ENCODE results near the gene SUSD1. TPM values are rescaled to one million over a fixed set of nuclear protein-coding genes. Genes with fewer than 3 reads are reported as not detected.

Gene SUSD1
- total RNA-seq, 2 donors from 2014 or later: 7.8 to 7.9 TPM

- DNase-seq (no peak), ATAC-seq (no peak)
- Histone ChIP-seq H3K36me3 (replicated peaks in 1 of 2; ENCODE audit: insufficient read depth in 1 of 2, low read depth in 2 of 2) (peaks cover 0 to 2% of the 10 kb centered on the region in 2 donors), H3K27me3 (no peaks in the 10 kb centered on the region), H3K4me3 (no peak overlapping the region), H3K27ac (peak overlapping the region in 2 of 4 donors; percentile 9 to 24), H3K4me1 (peaks cover 45% of the 10 kb centered on the region), H3K9me3 (no peaks in the 10 kb centered on the region)
- intact Hi-C loops (cut with DNase I): no loop called here
- TF ChIP-seq CTCF (IDR thresholded peaks at IDR 0.05): no peak
These were observed 111.9 kb downstream of the SUSD1 start for GRCh38 chr9:112063151-112063550.

GRCh38 chr9:112061152-112061740 is 113.9 kb downstream of the SUSD1 start:
- H3K4me1 ChIP-seq: peaks cover 27% of the 10 kb centered on the region

GRCh38 chr9:112059966-112060320 is 115.2 kb downstream of the SUSD1 start:
- Histone ChIP-seq H3K9me3 (no peaks in the 10 kb centered on the region), H3K4me1 (peaks cover 14% of the 10 kb centered on the region), H3K4me3 (no peak overlapping the region), H3K27ac (peak overlapping the region in 1 of 4 donors; percentile 73), H3K27me3 (no peaks in the 10 kb centered on the region), H3K36me3 (replicated peaks in 1 of 2; ENCODE audit: insufficient read depth in 1 of 2, low read depth in 2 of 2) (peaks cover 0 to 3% of the 10 kb centered on the region in 2 donors)
- no peak for DNase-seq
- WGBS, 2 donors: 70 to 91% methylated on average over 3 of the region's 3 CpGs
- TF ChIP-seq CTCF (IDR thresholded peaks at IDR 0.05) (no peak), POLR2A (IDR thresholded peaks at IDR 0.05) (no peak)
- ATAC-seq: no peak
- intact Hi-C loops (cut with DNase I): no loop called here

More at GRCh38 chr9:112061152-112061740, 113.9 kb downstream of the SUSD1 start:
- no peak overlapping the region for H3K4me3 ChIP-seq
- peak overlapping the region; percentile 34 to 73 (median 59) for H3K27ac ChIP-seq
- DNase-seq (peak in 3 of 4 donors; percentile 32 to 75 (median 49)), ATAC-seq (peak; percentile 28)
- no peaks in the 10 kb centered on the region for H3K9me3 ChIP-seq
- intact Hi-C loops (cut with DNase I): no loop called here
- peaks cover 0 to 3% of the 10 kb centered on the region in 2 donors for H3K36me3 ChIP-seq (replicated peaks in 1 of 2; ENCODE audit: insufficient read depth in 1 of 2, low read depth in 2 of 2)
- H3K27me3 ChIP-seq: no peaks in the 10 kb centered on the region
- 51 to 57% methylated on average over 3 of the region's 3 CpGs for WGBS, 2 donors
- no peak for TF ChIP-seq POLR2A (IDR thresholded peaks at IDR 0.05)
- TF ChIP-seq CTCF (IDR thresholded peaks at IDR 0.05): no peak

- Histone ChIP-seq H3K27ac (peak overlapping the region in 2 of 4 donors; percentile 14 to 73), H3K27me3 (no peaks in the 10 kb centered on the region), H3K36me3 (replicated peaks in 1 of 2; ENCODE audit: insufficient read depth in 1 of 2, low read depth in 2 of 2) (peaks cover 0 to 3% of the 10 kb centered on the region in 2 donors), H3K4me1 (peaks cover 14% of the 10 kb centered on the region), H3K9me3 (no peaks in the 10 kb centered on the region), H3K4me3 (no peak overlapping the region)
- WGBS, 2 donors: 59 to 73% methylated on average over 13 of the region's 13 CpGs
- no peak for ATAC-seq
- peak in 2 of 4 donors; percentile 10 to 63 for DNase-seq
- intact Hi-C loops (cut with DNase I): no loop called here
- TF ChIP-seq CTCF (IDR thresholded peaks at IDR 0.05): no peak
- no peak for TF ChIP-seq POLR2A (IDR thresholded peaks at IDR 0.05)
These were observed 115.7 kb downstream of the SUSD1 start for GRCh38 chr9:112059145-112059965.

All from body of pancreas (tissue), 4 donors.